ENCODE results near the gene KCNG2.

The KCNG2 gene

GRCh38 chr18:79928563-79928960 lies 130.8 kb downstream of the KCNG2 start:
- no peak for DNase-seq

- DNase-seq = no peak
Observed at GRCh38 chr18:79930020-79930642, 132.4 kb downstream of the KCNG2 start.

- no peak for DNase-seq
Observed at GRCh38 chr18:79931475-79931874, 133.7 kb downstream of the KCNG2 start.

- no peak for DNase-seq
Observed at GRCh38 chr18:79932907-79933306, 135.2 kb downstream of the KCNG2 start.

GRCh38 chr18:79933765-79934164 lies 136.0 kb downstream of the KCNG2 start:
- no peak for DNase-seq

- no peak for DNase-seq
Observed at GRCh38 chr18:79934311-79935097, 136.8 kb downstream of the KCNG2 start.

- no peak for DNase-seq
Observed at GRCh38 chr18:79935098-79935480, 137.4 kb downstream of the KCNG2 start.

- no peak for DNase-seq
Observed at GRCh38 chr18:79935499-79935898, 137.8 kb downstream of the KCNG2 start.

GRCh38 chr18:79935925-79936324 lies 138.2 kb downstream of the KCNG2 start:
- no peak for DNase-seq

- DNase-seq = no peak
Observed at GRCh38 chr18:79936641-79937040, 138.9 kb downstream of the KCNG2 start.

- DNase-seq = no peak
Observed at GRCh38 chr18:79937103-79937860, 139.5 kb downstream of the KCNG2 start.

- no peak for DNase-seq
Observed at GRCh38 chr18:79938196-79938595, 140.5 kb downstream of the KCNG2 start.

- no peak for DNase-seq
Observed at GRCh38 chr18:79939096-79939495, 141.4 kb downstream of the KCNG2 start.

- no peak for DNase-seq
Observed at GRCh38 chr18:79940126-79940813, 142.5 kb downstream of the KCNG2 start.

GRCh38 chr18:79940814-79941472 lies 143.2 kb downstream of the KCNG2 start:
- no peak for DNase-seq

- no peak for DNase-seq
Observed at GRCh38 chr18:79941473-79942119, 143.9 kb downstream of the KCNG2 start.

- no peak for DNase-seq
Observed at GRCh38 chr18:79942211-79942610, 144.5 kb downstream of the KCNG2 start.

- DNase-seq = no peak
Observed at GRCh38 chr18:79942786-79943607, 145.3 kb downstream of the KCNG2 start.

GRCh38 chr18:79943608-79944125 lies 145.9 kb downstream of the KCNG2 start:
- DNase-seq = no peak

GRCh38 chr18:79944126-79944731 lies 146.5 kb downstream of the KCNG2 start:
- DNase-seq = no peak

GRCh38 chr18:79944746-79945117 lies 147.0 kb downstream of the KCNG2 start:
- no peak for DNase-seq
